ENCODE results near the gene USP34. TPM values are rescaled to one million over a fixed set of nuclear protein-coding genes. Genes with fewer than 3 reads are reported as not detected.
"Not testable (repeated sequence)": the region's sequence is repeated elsewhere in the genome, so short reads cannot be mapped to it uniquely, and the experiment has no call there.

Gene USP34
- total RNA-seq, 6 experiments from 2014 or later = 33.3 to 57.1 (median 41.5) TPM

- intact Hi-C loops (cut with DNase I) = no loop called here
- TF ChIP-seq, protein P1, sequence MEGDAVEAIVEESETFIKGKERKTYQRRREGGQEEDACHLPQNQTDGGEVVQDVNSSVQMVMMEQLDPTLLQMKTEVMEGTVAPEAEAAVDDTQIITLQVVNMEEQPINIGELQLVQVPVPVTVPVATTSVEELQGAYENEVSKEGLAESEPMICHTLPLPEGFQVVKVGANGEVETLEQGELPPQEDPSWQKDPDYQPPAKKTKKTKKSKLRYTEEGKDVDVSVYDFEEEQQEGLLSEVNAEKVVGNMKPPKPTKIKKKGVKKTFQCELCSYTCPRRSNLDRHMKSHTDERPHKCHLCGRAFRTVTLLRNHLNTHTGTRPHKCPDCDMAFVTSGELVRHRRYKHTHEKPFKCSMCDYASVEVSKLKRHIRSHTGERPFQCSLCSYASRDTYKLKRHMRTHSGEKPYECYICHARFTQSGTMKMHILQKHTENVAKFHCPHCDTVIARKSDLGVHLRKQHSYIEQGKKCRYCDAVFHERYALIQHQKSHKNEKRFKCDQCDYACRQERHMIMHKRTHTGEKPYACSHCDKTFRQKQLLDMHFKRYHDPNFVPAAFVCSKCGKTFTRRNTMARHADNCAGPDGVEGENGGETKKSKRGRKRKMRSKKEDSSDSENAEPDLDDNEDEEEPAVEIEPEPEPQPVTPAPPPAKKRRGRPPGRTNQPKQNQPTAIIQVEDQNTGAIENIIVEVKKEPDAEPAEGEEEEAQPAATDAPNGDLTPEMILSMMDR (IDR thresholded peaks at IDR 0.05) = no peak
- no peak for TF ChIP-seq POLR2A (IDR thresholded peaks at IDR 0.05)
- Histone ChIP-seq H3K4me1 (peaks cover 0 to 12% (median 5%) of the 10 kb centered on the region in 4 donors), H3K27me3 (no peaks in the 10 kb centered on the region), H3K9me3 (no peaks in the 10 kb centered on the region), H3K4me3 (no peak overlapping the region), H3K27ac (no peak overlapping the region), H3K36me3 (peaks cover 0 to 5% (median 3%) of the 10 kb centered on the region in 4 donors)
- ATAC-seq = no peak
- DNase-seq = no peak
- WGBS (ENCODE audit: insufficient coverage, low coverage, low lambda C conversion rate, missing lambda C conversion rate) = 100% methylated on average over 1 of the region's 1 CpG
These were observed 66.4 kb downstream of the USP34 start for GRCh38 chr2:61404438-61404837.

- Histone ChIP-seq H3K27me3 (no peaks in the 10 kb centered on the region), H3K36me3 (peaks cover 0 to 8% (median 0%) of the 10 kb centered on the region in 4 donors), H3K9me3 (no peaks in the 10 kb centered on the region), H3K4me1 (no peaks in the 10 kb centered on the region), H3K4me3 (no peak overlapping the region), H3K27ac (no peak overlapping the region)
- intact Hi-C loops (cut with DNase I) = no loop called here
- ATAC-seq = no peak
- TF ChIP-seq, protein P1 (IDR thresholded peaks at IDR 0.05) = no peak
- no peak for TF ChIP-seq POLR2A (IDR thresholded peaks at IDR 0.05)
- WGBS (ENCODE audit: insufficient coverage, low coverage, low lambda C conversion rate, missing lambda C conversion rate) = 90% methylated on average over 12 of the region's 12 CpGs
- DNase-seq = no peak
These were observed 72.5 kb downstream of the USP34 start for GRCh38 chr2:61398413-61398812.

DNA sequence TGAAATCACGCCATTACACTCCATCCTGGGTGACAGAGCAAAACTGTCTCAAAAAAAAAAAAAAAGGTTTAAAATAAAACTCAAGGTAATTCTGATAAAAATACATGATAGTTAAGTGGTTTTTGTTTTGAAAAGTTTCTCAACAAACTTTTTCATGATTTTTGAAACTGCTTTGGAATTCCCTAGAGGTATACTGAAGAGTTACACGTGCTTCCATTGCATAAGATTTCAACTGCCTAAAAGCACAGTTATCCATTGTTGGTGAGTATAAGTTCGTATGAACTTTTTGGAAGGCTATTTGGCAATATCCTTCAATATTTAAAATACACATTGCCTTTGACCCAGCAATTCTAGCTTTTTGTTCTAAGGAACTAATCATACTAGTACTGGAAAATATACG lies 74.9 kb downstream of the USP34 start:
- H3K9me3 ChIP-seq = no peaks in the 10 kb centered on the region
- peaks cover 0 to 11% (median 1%) of the 10 kb centered on the region in 4 donors for H3K36me3 ChIP-seq
- WGBS (ENCODE audit: insufficient coverage, low coverage, low lambda C conversion rate, missing lambda C conversion rate) = 84% methylated on average over 4 of the region's 4 CpGs
- H3K27me3 ChIP-seq = no peaks in the 10 kb centered on the region
- H3K4me3 ChIP-seq = no peak overlapping the region
- DNase-seq = no peak
- TF ChIP-seq, protein P1 (IDR thresholded peaks at IDR 0.05) = no peak
- TF ChIP-seq POLR2A (IDR thresholded peaks at IDR 0.05) = no peak
- peak in 1 of 4 donors; percentile 20 for ATAC-seq
- H3K4me1 ChIP-seq = peaks cover 0 to 3% (median 0%) of the 10 kb centered on the region in 4 donors
- H3K27ac ChIP-seq = no peak overlapping the region
- intact Hi-C loops (cut with DNase I) = no loop called here

DNA sequence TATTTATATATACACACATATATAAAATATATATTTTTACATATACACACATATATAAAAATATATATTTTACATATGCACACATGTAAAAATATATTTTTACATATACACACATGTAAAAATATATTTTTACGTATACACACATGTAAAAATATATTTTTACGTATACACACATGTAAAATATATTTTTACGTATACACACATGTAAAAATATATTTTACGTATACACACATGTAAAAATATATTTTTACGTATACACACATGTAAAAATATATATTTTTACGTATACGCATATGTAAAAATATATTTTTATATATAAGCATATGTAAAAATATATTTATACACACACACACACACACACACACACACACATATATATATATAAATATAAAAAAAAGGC lies 83.3 kb downstream of the USP34 start:
- DNase-seq; H3K4me1 ChIP-seq; intact Hi-C loops (cut with DNase I); H3K27ac ChIP-seq; H3K36me3 ChIP-seq; H3K4me3 ChIP-seq; H3K9me3 ChIP-seq; H3K27me3 ChIP-seq; ATAC-seq: not testable (repeated sequence)
- 98% methylated on average over 7 of the region's 7 CpGs for WGBS (ENCODE audit: insufficient coverage, low coverage, low lambda C conversion rate, missing lambda C conversion rate)

- H3K9me3 ChIP-seq; DNase-seq; H3K4me3 ChIP-seq; H3K27me3 ChIP-seq; H3K4me1 ChIP-seq; intact Hi-C loops (cut with DNase I); H3K27ac ChIP-seq; ATAC-seq: not testable (repeated sequence)
- H3K36me3 ChIP-seq = peaks cover 0 to 26% (median 5%) of the 10 kb centered on the region in 4 donors
- 33% methylated on average over 1 of the region's 4 CpGs for WGBS (ENCODE audit: insufficient coverage, low coverage, low lambda C conversion rate, missing lambda C conversion rate)
These were observed 90.0 kb downstream of the USP34 start for GRCh38 chr2:61380882-61381197.
